ENCODE measurements around the gene LEMD3. TPM values are rescaled to one million over a fixed set of nuclear protein-coding genes. Genes with fewer than 3 reads are reported as not detected.

LEMD3 gene
- total RNA-seq, 1 donor from 2014 or later: 38.2 TPM

DNA sequence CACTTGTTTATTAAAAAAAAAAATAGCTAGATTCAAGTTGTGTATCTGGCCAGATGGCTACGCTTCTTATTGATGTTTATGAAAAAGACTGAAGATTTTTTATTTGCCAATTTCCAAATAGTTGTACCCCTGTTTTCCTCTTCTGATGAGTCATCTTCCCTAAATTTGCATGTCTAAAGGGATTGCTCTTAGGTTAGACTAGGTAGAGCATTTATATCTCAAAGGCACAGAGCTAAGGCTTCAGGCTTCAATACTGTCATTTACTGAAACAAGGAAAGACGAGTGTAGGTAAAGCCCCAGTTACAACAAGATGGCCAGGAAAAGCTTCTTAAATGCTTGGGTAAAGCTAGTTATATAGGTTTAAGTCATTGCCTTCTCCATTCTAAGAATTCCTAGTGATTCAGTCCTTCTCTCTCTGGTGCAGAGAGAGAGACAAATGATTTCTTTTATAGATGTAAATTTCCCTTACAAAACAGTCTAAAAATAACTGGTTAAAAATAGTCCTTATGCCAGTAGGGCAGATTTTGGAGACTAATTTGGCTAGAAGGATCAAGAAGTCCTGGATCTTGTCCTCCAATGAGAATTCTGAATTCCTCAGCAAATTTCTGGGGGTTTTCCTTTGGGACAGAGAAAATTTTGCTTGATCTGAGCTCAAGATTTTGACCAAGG lies 26.1 kb downstream of the LEMD3 start:
- POLR2A ChIA-PET: interaction anchor here (0.6 to 3.1 kb wide), 2 partner anchors 23 to 26 kb away, joined by 3 to 13 read pairs; partner anchors contain the start of gene LEMD3
- CTCF ChIA-PET: interaction anchor here (1.6 to 1.8 kb wide), 2 partner anchors 37 to 305 kb away, joined by 3 to 4 read pairs; no protein-coding TSS in a partner anchor
- Mint-ChIP-seq H3K4me3 (peak overlapping the region; percentile 20), H3K36me3 (ENCODE audit: low read depth) (peaks cover 29% of the 10 kb centered on the region), H3K27me3 (no peaks in the 10 kb centered on the region), H3K27ac (no peak overlapping the region), H3K4me1 (peaks cover 70% of the 10 kb centered on the region), H3K9me3 (peaks cover 13% of the 10 kb centered on the region)
- ATAC-seq (ENCODE audit: low read depth): peak; percentile 25
- intact Hi-C loops (cut with micrococcal nuclease): loop anchor here (2.0 kb wide), 1 partner anchor 13 kb away; no protein-coding TSS in a partner anchor
- no peak for DNase-seq
- TF ChIP-seq, protein P1, sequence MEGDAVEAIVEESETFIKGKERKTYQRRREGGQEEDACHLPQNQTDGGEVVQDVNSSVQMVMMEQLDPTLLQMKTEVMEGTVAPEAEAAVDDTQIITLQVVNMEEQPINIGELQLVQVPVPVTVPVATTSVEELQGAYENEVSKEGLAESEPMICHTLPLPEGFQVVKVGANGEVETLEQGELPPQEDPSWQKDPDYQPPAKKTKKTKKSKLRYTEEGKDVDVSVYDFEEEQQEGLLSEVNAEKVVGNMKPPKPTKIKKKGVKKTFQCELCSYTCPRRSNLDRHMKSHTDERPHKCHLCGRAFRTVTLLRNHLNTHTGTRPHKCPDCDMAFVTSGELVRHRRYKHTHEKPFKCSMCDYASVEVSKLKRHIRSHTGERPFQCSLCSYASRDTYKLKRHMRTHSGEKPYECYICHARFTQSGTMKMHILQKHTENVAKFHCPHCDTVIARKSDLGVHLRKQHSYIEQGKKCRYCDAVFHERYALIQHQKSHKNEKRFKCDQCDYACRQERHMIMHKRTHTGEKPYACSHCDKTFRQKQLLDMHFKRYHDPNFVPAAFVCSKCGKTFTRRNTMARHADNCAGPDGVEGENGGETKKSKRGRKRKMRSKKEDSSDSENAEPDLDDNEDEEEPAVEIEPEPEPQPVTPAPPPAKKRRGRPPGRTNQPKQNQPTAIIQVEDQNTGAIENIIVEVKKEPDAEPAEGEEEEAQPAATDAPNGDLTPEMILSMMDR (IDR thresholded peaks at IDR 0.05): no peak

DNA sequence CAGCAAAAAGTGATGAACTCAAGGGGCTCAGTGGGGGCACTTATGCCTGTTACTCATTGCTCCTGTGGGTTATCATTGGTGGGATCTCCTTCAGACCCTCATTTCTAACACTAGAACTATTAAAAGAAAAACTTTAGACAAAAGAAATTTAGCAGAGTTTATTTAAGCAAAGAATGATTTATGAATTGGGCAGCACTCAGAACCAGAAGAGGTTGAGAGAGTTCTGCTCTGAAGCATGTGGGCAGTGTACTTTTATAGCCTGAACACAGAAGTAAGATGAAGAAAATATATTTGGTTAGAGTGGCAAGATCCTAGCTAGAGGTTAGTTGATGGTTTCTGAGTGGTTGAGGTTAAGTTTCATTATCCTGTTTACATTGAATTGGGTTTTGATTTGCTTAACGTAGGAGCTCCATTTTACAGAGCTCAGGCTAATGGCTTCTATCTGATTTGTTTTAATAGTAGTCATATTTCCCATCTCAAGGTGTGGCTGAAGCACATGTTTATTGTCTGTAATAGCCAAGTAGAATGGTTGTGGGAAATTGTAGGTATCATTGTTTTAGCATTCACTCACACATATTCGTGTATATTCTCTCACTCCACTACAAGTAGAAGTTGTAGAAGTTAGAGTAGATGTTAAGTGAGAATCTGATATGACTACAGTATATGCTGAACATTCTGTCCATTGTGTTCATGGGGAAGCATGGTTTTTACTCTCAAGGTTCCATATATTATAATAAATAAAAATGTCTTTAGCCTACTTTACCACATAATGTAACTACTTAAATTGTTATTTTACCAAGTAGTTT lies 27.6 kb downstream of the LEMD3 start:
- H3K9me3 Mint-ChIP-seq: peaks cover 13% of the 10 kb centered on the region
- peak overlapping the region; percentile 35 for H3K27ac Mint-ChIP-seq
- CTCF ChIA-PET: no interaction called here
- no peak for ATAC-seq (ENCODE audit: low read depth)
- H3K27me3 Mint-ChIP-seq: no peaks in the 10 kb centered on the region
- H3K36me3 Mint-ChIP-seq (ENCODE audit: low read depth): peaks cover 37% of the 10 kb centered on the region
- no peak overlapping the region for H3K4me3 Mint-ChIP-seq
- TF ChIP-seq, protein P1 (IDR thresholded peaks at IDR 0.05): no peak
- H3K4me1 Mint-ChIP-seq: peaks cover 73% of the 10 kb centered on the region
- POLR2A ChIA-PET: interaction anchor here (3.1 kb wide), 1 partner anchor 27 kb away, joined by 13 read pairs; the partner anchor contains the start of gene LEMD3
- intact Hi-C loops (cut with micrococcal nuclease): no loop called here
- no peak for DNase-seq

DNA sequence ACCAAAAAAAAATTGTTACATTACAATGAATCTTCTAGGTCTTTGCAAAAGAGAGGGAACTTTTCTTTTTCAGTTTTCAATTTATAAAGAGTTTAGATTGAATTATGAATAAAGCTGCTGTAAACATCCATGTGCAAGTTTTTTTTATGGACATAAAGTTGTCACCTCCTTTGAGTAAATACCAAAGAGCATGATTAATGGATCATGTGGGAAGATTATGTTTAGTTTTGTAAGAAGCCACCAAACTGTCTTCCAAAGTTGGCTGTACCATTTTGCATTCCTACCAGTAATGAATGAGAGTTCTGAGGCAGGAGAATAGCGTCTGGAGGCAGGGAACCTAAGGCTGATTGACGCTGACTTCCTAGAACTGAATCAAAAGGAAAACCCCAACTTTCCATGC lies 30.2 kb downstream of the LEMD3 start:
- DNase-seq (no peak), ATAC-seq (ENCODE audit: low read depth) (no peak)
- Mint-ChIP-seq H3K27ac (no peak overlapping the region), H3K9me3 (peaks cover 13% of the 10 kb centered on the region), H3K4me3 (no peak overlapping the region), H3K4me1 (peaks cover 77% of the 10 kb centered on the region), H3K27me3 (no peaks in the 10 kb centered on the region), H3K36me3 (ENCODE audit: low read depth) (peaks cover 35% of the 10 kb centered on the region)
- TF ChIP-seq, protein P1 (IDR thresholded peaks at IDR 0.05): no peak
- intact Hi-C loops (cut with micrococcal nuclease): loop anchor here (2.0 kb wide), 1 partner anchor 15 kb away; no protein-coding TSS in a partner anchor
- CTCF ChIA-PET: no interaction called here
- POLR2A ChIA-PET: no interaction called here

DNA sequence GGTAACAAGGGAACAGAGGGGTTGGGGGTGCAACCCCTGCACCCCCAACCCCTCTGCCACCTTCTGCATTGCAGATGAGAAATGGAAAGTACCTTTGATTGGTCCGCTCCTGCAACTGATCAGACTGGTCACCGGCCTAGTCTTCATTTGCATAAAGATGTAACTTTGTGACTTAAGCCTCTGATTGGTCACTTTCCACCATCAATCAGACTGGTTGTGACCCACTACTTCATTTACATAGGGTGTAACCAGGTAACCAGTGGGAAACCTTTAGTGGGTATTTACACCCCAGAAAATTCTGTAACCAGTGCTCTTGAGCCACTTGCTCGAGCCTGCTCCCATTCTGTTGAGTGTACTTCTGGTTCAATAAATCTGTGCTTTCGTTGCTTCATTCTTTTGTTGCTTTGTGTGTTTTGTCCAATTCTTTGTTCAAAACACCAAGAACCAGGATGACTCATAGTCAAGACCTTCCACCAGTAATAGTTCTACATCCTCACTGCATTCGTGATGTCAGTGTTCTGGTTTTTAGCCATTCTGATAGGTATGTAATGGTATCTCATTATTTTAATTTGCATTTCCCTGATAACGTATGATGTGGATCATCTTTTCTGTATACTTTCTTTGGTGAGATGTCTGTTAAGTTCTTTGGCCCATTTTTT lies 30.8 kb downstream of the LEMD3 start:
- CTCF ChIA-PET: no interaction called here
- intact Hi-C loops (cut with micrococcal nuclease): loop anchor here (2.0 kb wide), 1 partner anchor 15 kb away; no protein-coding TSS in a partner anchor
- ATAC-seq (ENCODE audit: low read depth): no peak
- POLR2A ChIA-PET: no interaction called here
- Mint-ChIP-seq H3K4me3 (no peak overlapping the region), H3K27me3 (no peaks in the 10 kb centered on the region), H3K36me3 (ENCODE audit: low read depth) (peaks cover 35% of the 10 kb centered on the region), H3K9me3 (peaks cover 13% of the 10 kb centered on the region), H3K4me1 (peaks cover 79% of the 10 kb centered on the region), H3K27ac (no peak overlapping the region)
- no peak for DNase-seq
- TF ChIP-seq, protein P1 (IDR thresholded peaks at IDR 0.05): no peak
